Trophoblast cell (in vitro differentiated cells and primary cell): Measurements from ENCODE around the gene NANOS3.

ENCODE experiments used
- DNase-seq, 2 donors: peaks; one replicate each; pipeline ENCODE4 v3.0.0-alpha.2; 2016
- H2AFZ ChIP-seq: 2 replicates; pipeline ENCODE4 v1.6.1; 2013; ENCODE audit warnings: low read length, moderate library complexity, mild to moderate bottlenecking; ENCODE audit not compliant: insufficient read depth, poor library complexity
- H2AK5ac ChIP-seq: 2 replicates; pipeline ENCODE4 v1.6.1; 2013; ENCODE audit warnings: mild to moderate bottlenecking, low read length
- H2BK120ac ChIP-seq: 2 replicates; pipeline ENCODE4 v1.6.1; 2013; ENCODE audit warnings: low read length, mild to moderate bottlenecking, moderate library complexity; ENCODE audit not compliant: insufficient read depth, poor library complexity
- H2BK12ac ChIP-seq: 2 replicates; pipeline ENCODE4 v1.6.1; 2013; ENCODE audit warnings: mild to moderate bottlenecking, low read length, moderate library complexity
- H2BK5ac ChIP-seq: 2 replicates; pipeline ENCODE4 v1.6.1; 2013; ENCODE audit warnings: low read length, low read depth, moderate library complexity, mild to moderate bottlenecking; ENCODE audit not compliant: poor library complexity
- H3K14ac ChIP-seq: 2 replicates; pipeline ENCODE4 v1.6.1; 2013; ENCODE audit warnings: mild to moderate bottlenecking, low read length
- H3K18ac ChIP-seq: 2 replicates; pipeline ENCODE4 v1.6.1; 2013; ENCODE audit warnings: mild to moderate bottlenecking, low read length
- H3K23ac ChIP-seq: 2 replicates; pipeline ENCODE4 v1.6.1; 2013; ENCODE audit warnings: low read length
- H3K27ac ChIP-seq: 2 replicates; pipeline ENCODE4 v1.5.1; 2013; ENCODE audit warnings: low read depth, mild to moderate bottlenecking, inconsistent platforms, low read length, moderate library complexity
- H3K27me3 ChIP-seq: 2 replicates; pipeline ENCODE4 v1.6.1; 2013; ENCODE audit warnings: inconsistent platforms, mild to moderate bottlenecking, low read length, moderate library complexity; ENCODE audit not compliant: insufficient read depth
- H3K36me3 ChIP-seq, 2 experiments: 1 replicate in 1 of 2; 2 replicates in 1 of 2; pipeline ENCODE4 v1.6.1; 2013; ENCODE audit warnings: low read length in 2 of 2, mild to moderate bottlenecking in 2 of 2, moderate library complexity in 1 of 2; ENCODE audit not compliant: insufficient read depth in 2 of 2, control insufficient read depth in 1 of 2
- H3K4ac ChIP-seq: 2 replicates; pipeline ENCODE4 v1.6.1; 2013; ENCODE audit warnings: low read depth, mild to moderate bottlenecking, low read length, moderate library complexity
- H3K4me1 ChIP-seq, 2 experiments: 1 replicate in 1 of 2; 2 replicates in 1 of 2; pipeline ENCODE4 v1.6.1; 2013; ENCODE audit warnings: low read length in 2 of 2, mild to moderate bottlenecking in 2 of 2, moderate library complexity in 1 of 2; ENCODE audit not compliant: insufficient read depth in 2 of 2, control insufficient read depth in 1 of 2
- H3K4me2 ChIP-seq: 2 replicates; pipeline ENCODE4 v1.6.1; 2013; ENCODE audit warnings: inconsistent platforms, mild to moderate bottlenecking, low read length, moderate library complexity
- H3K4me3 ChIP-seq: 2 replicates; pipeline ENCODE4 v1.5.1; 2013; ENCODE audit warnings: mild to moderate bottlenecking, low read depth, low read length, inconsistent platforms
- H3K79me1 ChIP-seq: one replicate; pipeline ENCODE4 v1.6.1; 2013; ENCODE audit warnings: low read length
- H3K79me2 ChIP-seq: 2 replicates; pipeline ENCODE4 v1.6.1; 2013; ENCODE audit warnings: low read length, mild to moderate bottlenecking; ENCODE audit not compliant: control insufficient read depth, insufficient read depth, poor library complexity
- H3K9ac ChIP-seq: 2 replicates; pipeline ENCODE4 v1.6.1; 2013; ENCODE audit warnings: mild to moderate bottlenecking, low read length
- H3K9me3 ChIP-seq: 2 replicates; pipeline ENCODE4 v1.6.1; 2013; ENCODE audit warnings: low read depth, mild to moderate bottlenecking, control low read depth, inconsistent platforms, low read length; ENCODE audit not compliant: insufficient read depth
- H4K12ac ChIP-seq: 2 replicates; pipeline ENCODE4 v1.6.1; 2013; ENCODE audit warnings: low read depth, mild to moderate bottlenecking, low read length, moderate library complexity
- H4K8ac ChIP-seq: 2 replicates; pipeline ENCODE4 v1.6.1; 2013; ENCODE audit warnings: low read depth, mild to moderate bottlenecking, low read length, moderate library complexity
- H4K91ac ChIP-seq: one replicate; pipeline ENCODE4 v1.6.1; 2013; ENCODE audit warnings: low read depth, mild to moderate bottlenecking, low read length, moderate library complexity
- WGBS: extraction: QIAGEN DNeasy Blood & Tissue Kit; methylation state at CpG from one replicate; pipeline ENCODE4 v1.1.7; 2013; ENCODE audit warnings: missing lambda C conversion rate; ENCODE audit not compliant: insufficient read length, insufficient coverage; ENCODE audit errors: extremely low coverage; 5-methylcytosine and 5-hydroxymethylcytosine counted together

NANOS3 gene

DNA sequence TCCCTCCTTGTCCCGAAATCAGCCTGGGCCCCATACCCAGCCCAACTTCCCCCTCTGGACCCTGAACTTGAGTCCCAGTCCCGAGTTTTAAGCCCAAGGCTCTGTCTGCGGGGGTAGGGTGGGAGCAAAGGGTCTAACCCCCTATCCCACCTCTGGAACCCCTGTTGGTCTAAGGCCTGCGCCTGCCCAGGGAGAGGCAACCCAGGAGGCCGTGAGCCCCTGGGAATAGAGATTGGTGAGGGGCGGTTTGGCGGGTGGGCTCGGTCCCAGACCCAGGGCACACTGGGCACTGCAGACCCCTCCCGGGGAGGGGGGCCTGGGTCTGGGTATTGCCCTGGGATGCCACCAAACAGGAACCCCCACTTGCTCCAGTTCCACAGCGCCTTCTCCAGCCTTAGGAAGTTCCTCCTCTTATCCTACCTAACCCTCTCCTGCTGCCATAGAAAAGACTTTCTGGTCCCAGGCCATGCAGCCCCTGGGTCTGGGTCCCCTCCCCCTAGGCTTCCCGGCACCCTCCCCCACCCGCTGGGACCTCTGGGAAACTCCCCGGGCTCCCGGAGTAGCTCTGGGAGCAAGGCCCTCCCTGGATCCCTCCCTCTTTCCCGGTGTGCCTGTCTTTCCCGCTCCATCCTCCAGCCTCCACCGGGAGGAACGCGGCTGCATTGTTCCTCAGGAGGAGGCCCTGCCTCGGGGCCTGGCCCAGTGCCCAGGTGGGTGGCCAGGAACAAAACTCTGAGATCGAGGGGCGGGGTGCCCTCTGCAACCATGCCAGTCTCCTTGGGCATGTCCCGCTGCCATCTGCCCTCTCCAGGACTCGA is 33.6 kb upstream of the NANOS3 start:
- peaks cover 59 to 61% of the 10 kb centered on the region in 2 experiments for H3K4me1 ChIP-seq
- peaks cover 55% of the 10 kb centered on the region for H3K79me2 ChIP-seq
- peak overlapping the region; percentile 99 for H3K4me2 ChIP-seq
- peak overlapping the region; percentile 92 for H3K4ac ChIP-seq
- no peaks in the 10 kb centered on the region for H3K27me3 ChIP-seq
- H3K23ac ChIP-seq, result peak overlapping the region; percentile 37
- peak overlapping the region; percentile 95 for H2BK120ac ChIP-seq
- H3K14ac ChIP-seq, result peak overlapping the region; percentile 93
- peak overlapping the region; percentile 87 for H2AFZ ChIP-seq
- H3K9me3 ChIP-seq, result no peaks in the 10 kb centered on the region
- peak overlapping the region; percentile 89 for H4K12ac ChIP-seq
- H4K8ac ChIP-seq, result peak overlapping the region; percentile 80
- peak overlapping the region; percentile 99 for H2BK12ac ChIP-seq
- peak overlapping the region; percentile 97 for H3K18ac ChIP-seq
- no CpG with 5 or more reads among the region's 24 CpGs for WGBS
- peak overlapping the region; percentile 84 for H3K27ac ChIP-seq
- H2AK5ac ChIP-seq, result peak overlapping the region; percentile 96
- peaks cover 29% of the 10 kb centered on the region in 2 experiments for H3K36me3 ChIP-seq
- H4K91ac ChIP-seq, result peak overlapping the region; percentile 98
- H3K4me3 ChIP-seq, result peak overlapping the region; percentile 67
- peak overlapping the region; percentile 99 for H2BK5ac ChIP-seq
- peak; percentile 53 to 56 for DNase-seq
- peaks cover 73% of the 10 kb centered on the region for H3K79me1 ChIP-seq
- peak overlapping the region; percentile 88 for H3K9ac ChIP-seq

DNA sequence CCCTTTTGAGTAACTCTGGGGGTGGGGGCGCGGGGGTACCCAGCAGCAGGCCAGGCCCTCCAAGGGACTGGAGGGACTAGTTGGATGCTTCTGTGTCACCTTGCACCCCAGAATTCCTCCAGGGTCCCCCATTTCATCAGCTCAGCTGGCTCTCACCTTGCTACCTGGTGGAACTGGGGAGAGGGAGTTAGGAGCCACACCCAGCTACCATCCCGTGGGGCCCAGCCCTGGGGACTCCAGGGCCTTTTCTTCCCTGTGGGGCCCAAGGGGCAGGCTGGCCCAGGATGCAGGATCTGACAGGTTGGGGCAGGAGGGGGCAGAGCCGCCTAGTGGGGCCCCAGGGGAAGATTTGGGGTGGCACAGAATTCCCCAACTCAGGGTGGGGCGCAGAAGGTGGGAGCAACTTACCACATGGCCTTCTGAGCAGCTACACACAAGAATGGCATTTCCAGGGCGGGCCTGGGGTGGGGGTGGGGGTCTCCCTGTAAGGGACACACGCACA is 32.8 kb upstream of the NANOS3 start:
- no peak overlapping the region for H3K9ac ChIP-seq
- H2BK12ac ChIP-seq, result peak overlapping the region; percentile 99
- peak overlapping the region; percentile 90 for H3K14ac ChIP-seq
- H3K4me1 ChIP-seq, result peaks cover 57 to 60% of the 10 kb centered on the region in 2 experiments
- H2BK120ac ChIP-seq, result peak overlapping the region; percentile 87
- H3K27me3 ChIP-seq, result no peaks in the 10 kb centered on the region
- peak overlapping the region; percentile 10 for H2AFZ ChIP-seq
- DNase-seq, result no peak
- H3K9me3 ChIP-seq, result no peaks in the 10 kb centered on the region
- peak overlapping the region; percentile 38 for H3K27ac ChIP-seq
- peaks cover 50% of the 10 kb centered on the region for H3K79me2 ChIP-seq
- no peak overlapping the region for H3K4me3 ChIP-seq
- H3K36me3 ChIP-seq, result peaks cover 21% of the 10 kb centered on the region in 2 experiments
- H4K91ac ChIP-seq, result peak overlapping the region; percentile 93
- peak overlapping the region; percentile 76 for H3K4ac ChIP-seq
- peak overlapping the region; percentile 96 for H2AK5ac ChIP-seq
- no peak overlapping the region for H3K23ac ChIP-seq
- H3K79me1 ChIP-seq, result peaks cover 79% of the 10 kb centered on the region
- H3K18ac ChIP-seq, result peak overlapping the region; percentile 74
- H3K4me2 ChIP-seq, result no peak overlapping the region
- no peak overlapping the region for H4K12ac ChIP-seq
- no CpG with 5 or more reads among the region's 7 CpGs for WGBS
- peak overlapping the region; percentile 85 for H2BK5ac ChIP-seq
- H4K8ac ChIP-seq, result peak overlapping the region; percentile 73

DNA sequence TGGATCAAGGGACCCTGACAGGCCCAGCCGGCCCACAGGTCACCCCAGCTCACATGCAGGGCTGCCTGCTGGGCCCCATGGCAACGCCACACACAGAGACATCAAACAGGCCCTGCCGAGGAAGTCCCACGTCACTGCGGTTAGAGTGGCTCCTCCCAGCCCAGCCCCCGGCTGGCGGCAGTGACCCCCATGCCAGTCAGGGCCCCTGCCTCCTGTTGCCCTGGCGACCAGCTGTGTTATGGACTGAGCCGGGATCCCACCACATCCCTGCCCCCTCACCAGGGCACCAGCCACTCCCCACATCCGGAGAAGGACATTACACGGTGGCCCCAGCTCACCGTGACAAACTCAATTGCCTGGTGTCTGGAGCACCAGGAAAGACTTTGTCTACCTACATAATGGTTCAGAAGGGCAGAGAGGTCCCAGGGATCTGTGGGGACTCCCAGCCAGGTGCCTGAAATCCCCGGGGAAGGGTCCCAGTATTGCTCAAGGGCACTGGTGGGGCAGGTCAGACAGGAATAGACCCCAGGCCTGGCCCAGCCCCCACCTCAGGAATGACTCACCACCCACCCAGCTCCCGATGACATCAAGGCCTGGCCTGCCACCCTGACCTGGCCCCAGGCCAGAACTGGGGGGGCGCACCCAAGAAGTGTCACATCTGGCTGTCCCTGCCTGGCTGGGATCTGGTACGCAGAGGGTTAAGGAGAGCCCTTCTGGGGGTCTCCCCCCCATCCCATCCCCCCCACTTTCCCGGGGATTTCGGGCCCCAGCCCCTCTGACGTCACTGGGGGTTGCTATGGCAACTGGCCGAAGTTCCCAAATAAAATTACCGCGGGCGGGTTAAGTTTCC is 30.2 kb upstream of the NANOS3 start:
- Histone ChIP-seq H2BK120ac (peak overlapping the region; percentile 100), H4K12ac (peak overlapping the region; percentile 100), H3K4me3 (no peak overlapping the region), H3K79me1 (peaks cover 80% of the 10 kb centered on the region), H3K27me3 (no peaks in the 10 kb centered on the region), H2BK12ac (peak overlapping the region; percentile 99), H4K8ac (peak overlapping the region; percentile 100), H3K4me1 (peaks cover 55 to 62% of the 10 kb centered on the region in 2 experiments), H3K27ac (peak overlapping the region; percentile 100), H3K79me2 (peaks cover 37% of the 10 kb centered on the region), H3K36me3 (no peaks in the 10 kb centered on the region), H2BK5ac (peak overlapping the region; percentile 100), H3K4ac (peak overlapping the region; percentile 100), H2AFZ (peak overlapping the region; percentile 97), H3K18ac (peak overlapping the region; percentile 100), H3K4me2 (peak overlapping the region; percentile 81), H3K9ac (no peak overlapping the region), H3K23ac (no peak overlapping the region), H3K9me3 (no peaks in the 10 kb centered on the region), H2AK5ac (peak overlapping the region; percentile 98), H3K14ac (peak overlapping the region; percentile 100), H4K91ac (peak overlapping the region; percentile 100)
- DNase-seq, result peak; percentile 97
- no CpG with 5 or more reads among the region's 23 CpGs for WGBS
